Upper lobe of left lung (tissue), 4 donors: ENCODE results near the gene PIWIL4.

Source experiments
- CTCF ChIP-seq, 6 experiments: fragments of 450-650 bp in 4 of 6; fragments of 200-600 bp in 2 of 6; sonication (generic) in 2 of 6; IDR thresholded peaks; one replicate each; pipeline ENCODE4 v1.5.1; 2016 to 2019; ENCODE audit warnings: antibody characterized with exemption in 6 of 6
- EP300 ChIP-seq, 4 donors: sonication (generic); formaldehyde crosslinking; IDR thresholded peaks; one replicate each; pipeline ENCODE4 v1.5.1; 2017; ENCODE audit warnings: antibody characterized with exemption in 4 of 4, control low read depth in 2 of 4
- POLR2A ChIP-seq, 4 donors: fragments of 450-650 bp; IDR thresholded peaks; one replicate each; pipeline ENCODE4 v1.5.1; 2016 to 2017; ENCODE audit warnings: antibody characterized with exemption in 4 of 4, mild to moderate bottlenecking in 2 of 4

- TF ChIP-seq POLR2A (IDR thresholded peaks at IDR 0.05) (no peak), CTCF (IDR thresholded peaks at IDR 0.05) (no peak), EP300 (IDR thresholded peaks at IDR 0.05) (no peak)
These were observed 95.8 kb downstream of the PIWIL4 start for GRCh38 chr11:94662846-94663390.
